Measurements from ENCODE around the gene TRPC4.

TRPC4 gene

DNA sequence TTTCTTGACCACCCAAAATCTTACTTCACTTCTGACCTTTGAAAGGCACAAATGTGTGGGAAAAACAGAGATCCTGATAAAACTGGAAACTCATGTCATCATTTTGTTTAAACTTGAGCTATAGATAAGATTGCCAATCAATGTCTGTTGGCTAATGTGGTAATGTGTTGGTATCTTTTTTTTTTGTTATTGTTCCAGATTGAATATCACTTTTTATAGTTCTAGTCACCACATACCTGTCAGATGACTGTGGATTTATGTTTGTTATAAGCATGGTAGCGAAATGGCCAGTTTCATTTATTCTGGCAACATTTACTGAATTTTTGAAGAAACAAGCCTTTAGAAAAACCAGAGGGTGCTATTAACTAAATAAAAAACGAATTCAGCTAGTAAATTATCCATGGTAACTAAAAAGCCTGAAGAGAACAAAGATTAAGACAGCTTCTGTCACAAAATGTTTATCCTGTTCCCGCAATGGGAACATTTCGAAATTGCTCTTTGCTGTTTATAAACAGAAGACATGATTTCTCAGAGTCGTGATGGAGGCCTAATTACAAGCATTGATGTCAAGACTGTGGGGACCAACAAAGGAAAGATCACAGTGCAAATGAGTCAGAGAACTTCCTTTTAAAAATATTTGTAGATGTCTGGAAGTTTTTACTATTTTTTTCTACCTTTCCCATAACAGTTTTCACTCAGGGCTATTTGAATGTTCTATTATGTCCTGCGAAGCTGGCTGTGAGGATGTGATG lies 188.1 kb downstream of the TRPC4 start:
- H3K9me3 Mint-ChIP-seq, result no peaks in the 10 kb centered on the region
- no peaks in the 10 kb centered on the region for H3K27me3 Mint-ChIP-seq
- H3K36me3 Mint-ChIP-seq, result no peaks in the 10 kb centered on the region
- ATAC-seq (ENCODE audit: low read depth) (no peak), DNase-seq (ENCODE audit: low spot score in 2 of 2) (no peak)
- no peak overlapping the region for H3K4me3 Mint-ChIP-seq
- no peaks in the 10 kb centered on the region for H3K4me1 Mint-ChIP-seq
- H3K27ac Mint-ChIP-seq, result no peak overlapping the region

DNA sequence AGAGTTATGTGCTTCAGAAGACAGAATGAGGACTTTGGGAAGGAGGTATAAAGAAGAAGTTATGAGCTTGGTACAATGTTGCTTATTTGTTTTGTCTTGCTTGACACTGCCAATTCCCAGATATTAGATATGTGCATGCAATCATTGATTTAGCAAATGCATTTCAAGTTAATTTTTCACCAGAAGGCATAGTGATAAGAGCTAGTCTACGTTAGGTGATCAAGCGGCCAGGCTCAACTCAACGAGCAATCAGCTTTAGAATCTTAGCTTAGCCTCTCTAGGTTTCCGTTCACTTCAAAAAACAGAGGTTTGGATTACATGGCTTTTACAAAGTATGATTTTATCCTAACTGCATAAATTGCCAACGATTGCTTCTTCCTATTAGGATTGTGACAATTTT lies 189.4 kb downstream of the TRPC4 start:
- H3K27me3 Mint-ChIP-seq, result no peaks in the 10 kb centered on the region
- H3K9me3 Mint-ChIP-seq, result no peaks in the 10 kb centered on the region
- DNase-seq (ENCODE audit: low spot score in 2 of 2) (no peak), ATAC-seq (ENCODE audit: low read depth) (no peak)
- H3K4me1 Mint-ChIP-seq, result no peaks in the 10 kb centered on the region
- H3K27ac Mint-ChIP-seq, result no peak overlapping the region
- H3K4me3 Mint-ChIP-seq, result no peak overlapping the region
- no peaks in the 10 kb centered on the region for H3K36me3 Mint-ChIP-seq

DNA sequence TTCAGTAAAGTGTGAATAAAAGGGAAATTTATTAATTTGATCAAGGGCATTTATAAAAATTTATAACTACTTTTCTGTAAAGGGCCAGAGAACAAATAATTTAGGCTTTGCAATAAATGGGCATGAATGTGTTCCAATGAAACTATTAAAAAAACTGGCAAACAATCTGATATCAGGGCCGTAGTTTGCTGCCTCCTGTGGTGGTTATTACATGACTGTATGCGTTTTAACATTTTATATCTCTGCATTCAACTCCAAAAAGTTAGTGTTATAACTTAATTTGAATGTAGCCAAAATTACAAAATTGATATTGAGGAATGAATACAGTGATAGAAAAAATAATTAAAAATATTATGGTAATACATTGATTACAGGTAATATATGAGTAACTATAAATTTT lies 190.5 kb downstream of the TRPC4 start:
- Mint-ChIP-seq H3K4me3 (no peak overlapping the region), H3K36me3 (no peaks in the 10 kb centered on the region), H3K9me3 (no peaks in the 10 kb centered on the region), H3K27ac (no peak overlapping the region), H3K4me1 (no peaks in the 10 kb centered on the region), H3K27me3 (no peaks in the 10 kb centered on the region)
- ATAC-seq (ENCODE audit: low read depth) (no peak), DNase-seq (ENCODE audit: low spot score in 2 of 2) (no peak)

- H3K27ac Mint-ChIP-seq, result no peak overlapping the region
- DNase-seq (ENCODE audit: low spot score in 2 of 2) (no peak), ATAC-seq (ENCODE audit: low read depth) (no peak)
- no peaks in the 10 kb centered on the region for H3K36me3 Mint-ChIP-seq
- no peak overlapping the region for H3K4me3 Mint-ChIP-seq
- H3K27me3 Mint-ChIP-seq, result no peaks in the 10 kb centered on the region
- peaks cover 2% of the 10 kb centered on the region for H3K9me3 Mint-ChIP-seq
- no peaks in the 10 kb centered on the region for H3K4me1 Mint-ChIP-seq
Observed at GRCh38 chr13:37669845-37670244, 199.7 kb downstream of the TRPC4 start.

- Mint-ChIP-seq H3K27me3 (no peaks in the 10 kb centered on the region), H3K36me3 (no peaks in the 10 kb centered on the region), H3K27ac (no peak overlapping the region), H3K9me3 (peaks cover 2% of the 10 kb centered on the region), H3K4me3 (no peak overlapping the region), H3K4me1 (no peaks in the 10 kb centered on the region)
- DNase-seq (ENCODE audit: low spot score in 2 of 2) (no peak), ATAC-seq (ENCODE audit: low read depth) (no peak)
Observed at GRCh38 chr13:37667702-37668101, 201.9 kb downstream of the TRPC4 start.

- H3K36me3 Mint-ChIP-seq, result no peaks in the 10 kb centered on the region
- no peaks in the 10 kb centered on the region for H3K4me1 Mint-ChIP-seq
- no peak for DNase-seq (ENCODE audit: low spot score in 2 of 2)
- H3K27ac Mint-ChIP-seq, result no peak overlapping the region
- peaks cover 2% of the 10 kb centered on the region for H3K9me3 Mint-ChIP-seq
- no peak for ATAC-seq (ENCODE audit: low read depth)
- no peak overlapping the region for H3K4me3 Mint-ChIP-seq
- no peaks in the 10 kb centered on the region for H3K27me3 Mint-ChIP-seq
Observed at GRCh38 chr13:37666036-37666435, 203.5 kb downstream of the TRPC4 start.

DNA sequence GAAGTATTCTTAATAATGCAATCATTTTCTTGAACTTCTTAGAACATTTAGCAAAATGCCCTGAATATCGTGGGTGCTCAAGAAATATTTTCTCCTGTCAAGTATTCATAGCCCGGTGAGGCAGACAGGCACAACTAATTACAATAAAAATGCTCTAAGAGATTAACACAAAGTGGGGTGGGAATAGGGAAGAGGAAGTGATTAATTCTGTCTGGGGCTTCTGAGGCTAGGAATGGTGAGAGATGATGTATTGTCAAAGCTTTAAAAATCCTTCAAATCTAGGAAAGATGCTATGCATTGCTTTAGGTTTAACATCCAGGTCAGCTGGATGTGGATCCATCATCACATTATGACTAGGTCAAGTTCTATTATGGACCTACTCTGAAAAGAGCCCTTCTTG lies 204.2 kb downstream of the TRPC4 start:
- DNase-seq (ENCODE audit: low spot score in 2 of 2) (no peak), ATAC-seq (ENCODE audit: low read depth) (no peak)
- Mint-ChIP-seq H3K4me3 (no peak overlapping the region), H3K9me3 (peaks cover 2% of the 10 kb centered on the region), H3K36me3 (no peaks in the 10 kb centered on the region), H3K27ac (no peak overlapping the region), H3K4me1 (no peaks in the 10 kb centered on the region), H3K27me3 (no peaks in the 10 kb centered on the region)

GRCh38 chr13:37663724-37664123 lies 205.8 kb downstream of the TRPC4 start:
- Mint-ChIP-seq H3K27me3 (no peaks in the 10 kb centered on the region), H3K4me1 (no peaks in the 10 kb centered on the region), H3K27ac (no peak overlapping the region), H3K9me3 (peaks cover 2% of the 10 kb centered on the region), H3K4me3 (no peak overlapping the region), H3K36me3 (no peaks in the 10 kb centered on the region)
- DNase-seq (ENCODE audit: low spot score in 2 of 2) (no peak), ATAC-seq (ENCODE audit: low read depth) (no peak)

DNA sequence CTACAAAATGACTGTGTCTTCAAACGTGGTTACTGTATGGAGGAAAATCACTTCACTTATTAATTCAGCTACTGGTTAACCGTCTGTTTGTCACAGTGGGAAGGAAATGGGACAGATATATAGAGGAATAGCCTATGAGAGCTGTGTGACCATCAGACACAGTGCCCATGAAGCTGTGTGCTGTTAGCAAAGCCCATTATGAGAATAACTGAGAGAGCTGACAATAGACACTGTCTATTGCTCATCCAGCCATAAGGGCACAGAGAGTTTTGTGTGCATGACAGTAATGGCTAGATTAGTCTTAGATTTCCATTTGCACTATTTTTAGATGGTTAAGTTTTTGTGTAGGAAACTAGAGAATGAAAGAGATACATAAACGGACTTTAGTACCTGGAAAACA lies 206.9 kb downstream of the TRPC4 start:
- no peaks in the 10 kb centered on the region for H3K4me1 Mint-ChIP-seq
- no peak overlapping the region for H3K27ac Mint-ChIP-seq
- DNase-seq (ENCODE audit: low spot score in 2 of 2), result no peak
- H3K9me3 Mint-ChIP-seq, result peaks cover 2% of the 10 kb centered on the region
- ATAC-seq (ENCODE audit: low read depth), result no peak
- no peak overlapping the region for H3K4me3 Mint-ChIP-seq
- no peaks in the 10 kb centered on the region for H3K27me3 Mint-ChIP-seq
- no peaks in the 10 kb centered on the region for H3K36me3 Mint-ChIP-seq

DNA sequence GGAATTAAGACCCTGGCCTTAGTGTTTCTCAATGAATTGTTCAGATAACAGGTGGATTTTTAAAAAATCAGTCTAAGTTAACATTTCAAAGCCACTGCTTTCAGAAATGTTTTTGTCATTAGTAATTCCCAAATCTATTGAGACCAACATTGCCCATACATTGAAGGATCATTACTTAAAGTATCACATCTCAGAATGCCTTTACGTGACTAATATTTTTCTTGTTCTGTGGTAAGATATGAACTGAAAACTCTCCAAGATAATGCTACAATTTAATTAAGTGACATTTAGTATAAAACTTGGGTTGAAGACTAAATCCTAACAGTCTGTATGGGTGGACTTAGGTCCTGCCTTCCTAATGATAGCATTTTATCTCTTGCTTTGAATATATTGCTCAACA lies 211.6 kb downstream of the TRPC4 start:
- no peak for ATAC-seq (ENCODE audit: low read depth)
- no peaks in the 10 kb centered on the region for H3K27me3 Mint-ChIP-seq
- no peak for DNase-seq (ENCODE audit: low spot score in 2 of 2)
- H3K4me1 Mint-ChIP-seq, result no peaks in the 10 kb centered on the region
- no peak overlapping the region for H3K27ac Mint-ChIP-seq
- no peaks in the 10 kb centered on the region for H3K36me3 Mint-ChIP-seq
- no peak overlapping the region for H3K4me3 Mint-ChIP-seq
- peaks cover 2% of the 10 kb centered on the region for H3K9me3 Mint-ChIP-seq

DNA sequence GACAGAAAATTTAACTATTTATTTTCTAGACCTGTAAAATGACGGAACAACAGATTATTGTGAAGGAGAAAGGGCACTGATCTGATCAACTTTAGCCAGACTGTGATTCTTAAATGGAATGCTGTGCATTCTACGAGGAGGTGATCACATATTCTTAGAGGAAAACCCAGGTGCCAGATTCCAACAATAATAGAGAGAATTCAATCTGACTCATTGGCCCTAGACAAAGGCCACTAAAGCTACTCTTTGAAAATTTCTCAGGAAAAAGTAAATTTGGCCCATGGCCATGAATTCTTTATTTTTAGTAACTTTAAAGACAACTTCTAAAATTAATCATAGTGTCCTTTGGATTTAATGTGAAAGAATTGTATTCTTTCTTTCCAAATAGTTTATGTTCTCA lies 212.4 kb downstream of the TRPC4 start:
- Mint-ChIP-seq H3K4me1 (no peaks in the 10 kb centered on the region), H3K27me3 (no peaks in the 10 kb centered on the region), H3K4me3 (no peak overlapping the region), H3K36me3 (no peaks in the 10 kb centered on the region), H3K9me3 (peaks cover 2% of the 10 kb centered on the region), H3K27ac (no peak overlapping the region)
- ATAC-seq (ENCODE audit: low read depth) (no peak), DNase-seq (ENCODE audit: low spot score in 2 of 2) (no peak)

DNA sequence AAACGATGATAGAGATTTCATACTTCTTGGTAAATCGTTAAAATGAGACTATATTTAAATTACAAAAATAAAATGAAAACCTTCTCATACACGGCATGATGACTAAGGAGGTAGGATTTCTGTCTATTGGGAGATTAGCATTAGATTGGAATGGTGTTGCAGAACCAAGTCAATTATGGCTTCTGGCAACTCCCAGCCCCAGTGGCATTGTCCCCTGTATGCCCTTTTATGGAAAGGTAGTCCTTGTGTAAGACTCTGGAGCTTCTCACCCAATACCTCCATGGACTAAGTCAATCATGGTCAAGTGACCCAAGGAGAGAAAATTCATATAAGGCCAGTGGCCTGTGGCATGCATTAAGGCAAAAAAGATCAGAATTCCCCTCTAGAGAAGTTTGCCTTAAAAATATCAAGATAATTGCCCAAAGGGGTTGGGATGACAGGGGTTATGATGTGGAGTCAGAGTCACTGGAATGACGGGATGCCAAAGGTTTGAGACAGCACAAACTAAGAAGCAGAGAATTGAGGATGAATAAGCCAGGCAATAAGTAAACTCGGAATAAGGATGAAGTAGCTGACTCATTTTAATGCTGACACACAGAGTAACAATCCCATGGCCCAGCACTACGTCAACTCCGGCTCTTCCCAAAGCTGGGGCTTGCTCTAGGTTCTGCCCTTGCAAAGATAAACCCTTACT lies 213.2 kb downstream of the TRPC4 start:
- DNase-seq (ENCODE audit: low spot score in 2 of 2) (no peak), ATAC-seq (ENCODE audit: low read depth) (no peak)
- H3K36me3 Mint-ChIP-seq, result no peaks in the 10 kb centered on the region
- no peaks in the 10 kb centered on the region for H3K27me3 Mint-ChIP-seq
- H3K4me3 Mint-ChIP-seq, result no peak overlapping the region
- no peaks in the 10 kb centered on the region for H3K4me1 Mint-ChIP-seq
- no peak overlapping the region for H3K27ac Mint-ChIP-seq
- H3K9me3 Mint-ChIP-seq, result peaks cover 2% of the 10 kb centered on the region

- Mint-ChIP-seq H3K36me3 (no peaks in the 10 kb centered on the region), H3K27me3 (no peaks in the 10 kb centered on the region), H3K27ac (no peak overlapping the region), H3K4me3 (no peak overlapping the region), H3K4me1 (no peaks in the 10 kb centered on the region), H3K9me3 (peaks cover 2% of the 10 kb centered on the region)
- DNase-seq (ENCODE audit: low spot score in 2 of 2), result no peak
- ATAC-seq (ENCODE audit: low read depth), result no peak
Observed at GRCh38 chr13:37652596-37652995, 217.0 kb downstream of the TRPC4 start.

DNA sequence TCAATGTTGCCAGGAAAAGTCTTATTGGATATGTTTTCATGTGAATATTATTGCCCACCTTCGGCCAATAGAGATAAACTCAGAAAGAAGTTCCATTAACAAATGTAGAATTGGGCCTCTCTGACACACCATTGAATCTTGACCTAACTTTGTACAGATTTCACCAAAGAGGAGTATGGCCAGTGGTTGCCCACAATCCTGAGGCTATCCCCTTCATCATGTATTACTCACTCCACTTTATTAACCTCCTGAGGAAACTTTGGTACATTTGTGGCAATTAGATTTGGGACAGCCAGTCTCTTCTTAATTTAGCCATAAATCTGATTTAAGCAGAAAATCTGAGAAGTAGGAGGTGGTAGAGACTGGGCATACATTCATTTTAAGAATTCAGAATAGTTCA lies 217.7 kb downstream of the TRPC4 start:
- no peak overlapping the region for H3K4me3 Mint-ChIP-seq
- ATAC-seq (ENCODE audit: low read depth), result no peak

DNA sequence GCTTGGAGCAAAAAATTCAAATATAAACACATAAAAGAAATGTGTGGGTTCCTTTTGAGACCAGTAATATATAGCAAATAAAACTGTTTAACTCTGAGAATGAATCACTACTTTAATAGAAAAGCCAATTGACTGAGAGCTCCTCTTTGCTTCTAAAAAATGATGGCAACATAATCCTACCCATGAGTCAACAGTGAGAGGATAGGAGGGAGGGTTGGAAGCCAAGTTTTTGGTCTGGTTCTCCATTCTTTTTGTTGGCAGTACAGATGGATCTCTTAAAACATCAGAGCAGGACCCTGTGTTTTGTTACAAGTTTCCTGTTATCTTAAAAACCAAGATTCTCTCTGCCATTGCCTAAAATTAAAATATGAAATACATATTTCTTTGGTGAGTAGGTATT lies 221.0 kb downstream of the TRPC4 start:
- DNase-seq (ENCODE audit: low spot score in 2 of 2), result no peak
- no peaks in the 10 kb centered on the region for H3K36me3 Mint-ChIP-seq
- no peaks in the 10 kb centered on the region for H3K4me1 Mint-ChIP-seq
- ATAC-seq (ENCODE audit: low read depth), result no peak
- no peak overlapping the region for H3K4me3 Mint-ChIP-seq
- H3K27me3 Mint-ChIP-seq, result no peaks in the 10 kb centered on the region
- H3K27ac Mint-ChIP-seq, result no peak overlapping the region
- peaks cover 2% of the 10 kb centered on the region for H3K9me3 Mint-ChIP-seq

More for the DNA sequence above, 217.7 kb downstream of the TRPC4 start:
- H3K36me3 Mint-ChIP-seq, result no peaks in the 10 kb centered on the region
- no peak overlapping the region for H3K27ac Mint-ChIP-seq
- no peaks in the 10 kb centered on the region for H3K27me3 Mint-ChIP-seq
- peaks cover 2% of the 10 kb centered on the region for H3K9me3 Mint-ChIP-seq
- DNase-seq (ENCODE audit: low spot score in 2 of 2), result no peak
- H3K4me1 Mint-ChIP-seq, result no peaks in the 10 kb centered on the region

All from memory B cell (primary cell).